GM21717 (cell line): ENCODE measurements around the gene SGTB.
"Not testable (repeated sequence)": the region's sequence is repeated elsewhere in the genome, so short reads cannot be mapped to it uniquely, and the experiment has no call there.

Source experiments
- ATAC-seq: cut with Tn5 transposase; IDR thresholded peaks from one replicate; pipeline ENCODE4 v1.9.1; 2021; ENCODE audit warnings: mild to moderate bottlenecking, moderate library complexity; ENCODE audit not compliant: unreplicated experiment

SGTB gene

GRCh38 chr5:65734921-65735320 is 13.0 kb upstream of the SGTB start:
- ATAC-seq: no peak

GRCh38 chr5:65734196-65734775 is 12.4 kb upstream of the SGTB start:
- not testable (repeated sequence) for ATAC-seq

- ATAC-seq: not testable (repeated sequence)
Measured at GRCh38 chr5:65732046-65732445, 10.1 kb upstream of the SGTB start.

GRCh38 chr5:65730910-65731309 is 9.0 kb upstream of the SGTB start:
- no peak for ATAC-seq

GRCh38 chr5:65728218-65728617 is 6.3 kb upstream of the SGTB start:
- no peak for ATAC-seq

- ATAC-seq: no peak
Measured at GRCh38 chr5:65727491-65728156, 5.7 kb upstream of the SGTB start.

GRCh38 chr5:65722575-65723403 is 880 bp upstream of the SGTB start:
- no peak for ATAC-seq

- peak; percentile 27 for ATAC-seq
Measured at GRCh38 chr5:65721050-65721719, 724 bp downstream of the SGTB start.

- no peak for ATAC-seq
Measured at GRCh38 chr5:65718576-65719310, 3.2 kb downstream of the SGTB start.

GRCh38 chr5:65708145-65708544 is 13.8 kb downstream of the SGTB start:
- ATAC-seq: no peak

- ATAC-seq: no peak
Measured at GRCh38 chr5:65707663-65708062, 14.2 kb downstream of the SGTB start.

- ATAC-seq: no peak
Measured at GRCh38 chr5:65704621-65705239, 17.2 kb downstream of the SGTB start.

GRCh38 chr5:65702036-65702435 is 19.9 kb downstream of the SGTB start:
- no peak for ATAC-seq

GRCh38 chr5:65699338-65699737 is 22.6 kb downstream of the SGTB start:
- no peak for ATAC-seq

- no peak for ATAC-seq
Measured at GRCh38 chr5:65696892-65697291, 25.0 kb downstream of the SGTB start.

GRCh38 chr5:65695896-65696295 is 26.0 kb downstream of the SGTB start:
- ATAC-seq: no peak

GRCh38 chr5:65695162-65695755 is 26.6 kb downstream of the SGTB start:
- no peak for ATAC-seq

- no peak for ATAC-seq
Measured at GRCh38 chr5:65693121-65693520, 28.8 kb downstream of the SGTB start.

GRCh38 chr5:65682148-65682547 is 39.8 kb downstream of the SGTB start:
- no peak for ATAC-seq

- not testable (repeated sequence) for ATAC-seq
Measured at GRCh38 chr5:65676056-65676455, 45.9 kb downstream of the SGTB start.
